Vagina (tissue), 2 donors: Measurements from ENCODE around the gene PARD3. TPM values are rescaled to one million over a fixed set of nuclear protein-coding genes. Genes with fewer than 3 reads are reported as not detected.

ENCODE experiments used
- DNase-seq, 2 donors: peaks; one replicate each; pipeline ENCODE4 v3.0.0-alpha.2; 2017; ENCODE audit errors: extremely low spot score in 2 of 2
- H3K27ac ChIP-seq: fragments of 200-600 bp; sonication (generic); one replicate; pipeline ENCODE4 v1.5.1; 2019
- H3K27me3 ChIP-seq: fragments of 200-600 bp; sonication (generic); one replicate; pipeline ENCODE4 v1.5.1; 2019
- H3K36me3 ChIP-seq, 2 donors: fragments of 200-600 bp; sonication (generic); one replicate each; pipeline ENCODE4 v1.5.1; 2017 to 2019
- H3K4me1 ChIP-seq: fragments of 200-600 bp; sonication (generic); one replicate; pipeline ENCODE4 v1.5.1; 2019
- H3K4me3 ChIP-seq, 2 donors: fragments of 200-600 bp; sonication (generic); 1 replicate in 1 of 2; 2 replicates in 1 of 2; pipeline ENCODE4 v1.5.1; 2016 to 2019
- H3K9me3 ChIP-seq: fragments of 200-600 bp; sonication (generic); one replicate; pipeline ENCODE4 v1.5.1; 2019
- CTCF ChIP-seq, 3 experiments: fragments of 450-650 bp in 2 of 3; fragments of 200-600 bp in 1 of 3; sonication (generic) in 1 of 3; IDR thresholded peaks; one replicate each; pipeline ENCODE4 v1.5.1; 2017 to 2019; ENCODE audit warnings: antibody characterized with exemption in 3 of 3, mild to moderate bottlenecking in 2 of 3, moderate library complexity in 2 of 3
- POLR2A ChIP-seq, 2 donors: fragments of 450-650 bp; IDR thresholded peaks; one replicate each; pipeline ENCODE4 v1.6.1; 2017; ENCODE audit warnings: antibody characterized with exemption in 2 of 2, mild to moderate bottlenecking in 2 of 2, moderate library complexity in 2 of 2
- POLR2AphosphoS5 ChIP-seq, 2 donors: sonication (generic); formaldehyde crosslinking; IDR thresholded peaks; one replicate each; pipeline ENCODE4 v1.9.0; 2017; ENCODE audit warnings: antibody characterized with exemption in 2 of 2, mild to moderate bottlenecking in 2 of 2, low read depth in 1 of 2; ENCODE audit not compliant: insufficient read depth in 1 of 2
- intact Hi-C: fragments of 100-400 bp; cut with DNase I; formaldehyde crosslinking; loops from one replicate; pipeline ENCODE4 v1.15.1; 2023
- total RNA-seq: library from RNA; depleted of rRNA; stranded (reverse); fragments of >200 nt; gene quantifications from one replicate; pipeline ENCODE4 v1.2.3, GENCODE V29; 2016

Gene PARD3
- total RNA-seq, 1 donor from 2014 or later = 95.5 TPM

GRCh38 chr10:34658934-34659333, 156.2 kb downstream of the PARD3 start:
- H3K9me3 ChIP-seq = no peaks in the 10 kb centered on the region
- no peak for TF ChIP-seq CTCF (IDR thresholded peaks at IDR 0.05)
- no peak for TF ChIP-seq POLR2A (IDR thresholded peaks at IDR 0.05)
- no peak for TF ChIP-seq POLR2AphosphoS5 (IDR thresholded peaks at IDR 0.05; ENCODE audit: insufficient read depth in 1 of 2, low read depth in 1 of 2)
- no peaks in the 10 kb centered on the region for H3K27me3 ChIP-seq
- intact Hi-C loops = no loop called here
- H3K36me3 ChIP-seq = no peaks in the 10 kb centered on the region
- H3K4me1 ChIP-seq = peaks cover 44% of the 10 kb centered on the region
- no peak overlapping the region for H3K4me3 ChIP-seq
- H3K27ac ChIP-seq = no peak overlapping the region
- no peak for DNase-seq

GRCh38 chr10:34656661-34657060, 158.4 kb downstream of the PARD3 start:
- no peak overlapping the region for H3K27ac ChIP-seq
- no peaks in the 10 kb centered on the region for H3K27me3 ChIP-seq
- H3K9me3 ChIP-seq = no peaks in the 10 kb centered on the region
- peaks cover 45% of the 10 kb centered on the region for H3K4me1 ChIP-seq
- H3K4me3 ChIP-seq = no peak overlapping the region
- H3K36me3 ChIP-seq = no peaks in the 10 kb centered on the region
- TF ChIP-seq POLR2AphosphoS5 (IDR thresholded peaks at IDR 0.05; ENCODE audit: insufficient read depth in 1 of 2, low read depth in 1 of 2) = no peak
- no peak for TF ChIP-seq POLR2A (IDR thresholded peaks at IDR 0.05)
- TF ChIP-seq CTCF (IDR thresholded peaks at IDR 0.05) = no peak
- no peak for DNase-seq
- intact Hi-C loops = no loop called here

- Histone ChIP-seq H3K4me1 (peaks cover 39% of the 10 kb centered on the region), H3K9me3 (no peaks in the 10 kb centered on the region), H3K27me3 (no peaks in the 10 kb centered on the region), H3K27ac (no peak overlapping the region), H3K4me3 (no peak overlapping the region), H3K36me3 (no peaks in the 10 kb centered on the region)
- TF ChIP-seq CTCF (IDR thresholded peaks at IDR 0.05) = peak; percentile 18 to 37 (median 28)
- TF ChIP-seq POLR2AphosphoS5 (IDR thresholded peaks at IDR 0.05; ENCODE audit: insufficient read depth in 1 of 2, low read depth in 1 of 2) = no peak
- no peak for TF ChIP-seq POLR2A (IDR thresholded peaks at IDR 0.05)
- intact Hi-C loops = no loop called here
- no peak for DNase-seq
Measured at GRCh38 chr10:34655286-34656170, 159.6 kb downstream of the PARD3 start.

GRCh38 chr10:34654211-34654610, 160.9 kb downstream of the PARD3 start:
- Histone ChIP-seq H3K4me3 (no peak overlapping the region), H3K27me3 (no peaks in the 10 kb centered on the region), H3K9me3 (no peaks in the 10 kb centered on the region), H3K4me1 (peaks cover 28% of the 10 kb centered on the region), H3K36me3 (no peaks in the 10 kb centered on the region), H3K27ac (no peak overlapping the region)
- intact Hi-C loops = no loop called here
- no peak for TF ChIP-seq CTCF (IDR thresholded peaks at IDR 0.05)
- DNase-seq = no peak

GRCh38 chr10:34653530-34653929, 161.6 kb downstream of the PARD3 start:
- intact Hi-C loops = no loop called here
- Histone ChIP-seq H3K27me3 (no peaks in the 10 kb centered on the region), H3K27ac (no peak overlapping the region), H3K4me3 (no peak overlapping the region), H3K36me3 (no peaks in the 10 kb centered on the region), H3K9me3 (no peaks in the 10 kb centered on the region), H3K4me1 (peaks cover 23% of the 10 kb centered on the region)
- no peak for TF ChIP-seq POLR2A (IDR thresholded peaks at IDR 0.05)
- no peak for DNase-seq
